A549 treated with GW870086 at 1 μM for 4 hours (cell line): ENCODE measurements around the gene TLNRD1. TPM values are rescaled to one million over a fixed set of nuclear protein-coding genes. Genes with fewer than 3 reads are reported as not detected.

Source experiments
- total RNA-seq: library from RNA; stranded (reverse); fragments of 200-300 nt; extraction: Qiagen RNA extraction; gene quantifications from 5 replicates; pipeline ENCODE4 v1.2.3, GENCODE V29; 2022; ENCODE audit warnings: low read depth

Gene TLNRD1
- 11.6 to 18.3 TPM (median 17.9 TPM) in 5 replicates for total RNA-seq

GRCh38 chr15:81000624-81001151, at the start of gene TLNRD1:
Gene TLNRD1 (plus strand): TSS chr15:81000923. CDS start chr15:81002272, 1,349 bp downstream.

GRCh38 chr15:80989518-80990478, 10.9 kb upstream of the TLNRD1 start, which contains the start of gene MESD:
Gene MESD (minus strand): TSS chr15:80989819. CDS start chr15:80989791, 28 bp downstream.

Other genes starting within 250 kb of the TLNRD1 start
- gene CEMIP, start 221.6 kb upstream of the TLNRD1 start, total RNA-seq: 1.3 to 1.7 TPM (median 1.4 TPM) in 5 replicates
- 36.2 to 38.0 TPM (median 37.3 TPM) in 5 replicates for gene MESD, start 11.1 kb upstream of the TLNRD1 start, total RNA-seq
- gene CFAP161, start 133.3 kb downstream of the TLNRD1 start, total RNA-seq: not detected in 5 replicates
- 0.21 TPM in 1 of 5 replicates, not detected in the others for gene IL16, start 196.0 kb downstream of the TLNRD1 start, total RNA-seq